OCI-LY1 (cell line): ENCODE measurements around the gene RGS4.

Experiments
- CTCF ChIP-seq: fragments of 200-600 bp; sonication (generic), shearing (Covaris generic); IDR thresholded peaks from 2 replicates; pipeline ENCODE4 v1.5.1; 2017; ENCODE audit warnings: mild to moderate bottlenecking, antibody characterized with exemption, low read length, moderate library complexity, mixed read lengths
- EZH2 ChIP-seq: fragments of 200-600 bp; sonication (generic), shearing (Covaris generic); IDR thresholded peaks from 2 replicates; pipeline ENCODE4 v1.8.0; 2017; ENCODE audit warnings: borderline replicate concordance, mixed run types, mild to moderate bottlenecking, antibody characterized with exemption, low read length, moderate library complexity, mixed read lengths

GRCh38 chr1:163068716-163069115 is 445 bp upstream of the RGS4 start:
- TF ChIP-seq CTCF (no peak), EZH2 (no peak)
